Body of pancreas (tissue), 4 donors: ENCODE results near the gene FAM83F. TPM values are rescaled to one million over a fixed set of nuclear protein-coding genes. Genes with fewer than 3 reads are reported as not detected.

Source experiments
- ATAC-seq: fragments of 150-250 bp; one replicate; pipeline ENCODE4 v1.9.1; 2016
- DNase-seq, 4 donors: peaks; one replicate each; pipeline ENCODE4 v3.0.0-alpha.2; 2019
- H3K27ac ChIP-seq, 4 donors: fragments of 200-600 bp; sonication (generic); 1 replicate in 3 of 4; 2 replicates in 1 of 4; pipeline versions ENCODE4 v1.5.1 to v1.6.1; 2016 to 2019; ENCODE audit warnings: mild to moderate bottlenecking in 1 of 4, mixed read lengths in 1 of 4, moderate library complexity in 1 of 4
- H3K27me3 ChIP-seq, 2 donors: fragments of 200-600 bp; sonication (generic); one replicate each; pipeline ENCODE4 v1.6.0; 2016; ENCODE audit warnings: mild to moderate bottlenecking in 1 of 2
- H3K36me3 ChIP-seq, 2 donors: fragments of 200-600 bp; sonication (generic); replicated peaks in 1 of 2; 2 replicates each; pipeline ENCODE4 v1.5.1; 2016; ENCODE audit warnings: low read depth in 2 of 2; ENCODE audit not compliant: insufficient read depth in 1 of 2
- H3K4me1 ChIP-seq: fragments of 200-600 bp; sonication (generic); one replicate; pipeline ENCODE4 v1.6.0; 2016
- H3K4me3 ChIP-seq, 2 donors: fragments of 200-600 bp; sonication (generic); 1 replicate in 1 of 2; 2 replicates in 1 of 2; pipeline ENCODE4 v1.5.1; 2016 to 2019
- H3K9me3 ChIP-seq, 3 donors: fragments of 200-600 bp; sonication (generic); 1 replicate in 2 of 3; 2 replicates in 1 of 3; pipeline ENCODE4 v1.5.1; 2016
- POLR2A ChIP-seq, 3 donors: fragments of 450-650 bp; IDR thresholded peaks; one replicate each; pipeline ENCODE4 v1.6.1; 2016; ENCODE audit warnings: antibody characterized with exemption in 3 of 3, mild to moderate bottlenecking in 2 of 3
- WGBS, 2 donors: methylation state at CpG; one replicate each; pipeline ENCODE4 v1.1.5; 2017; 5-methylcytosine and 5-hydroxymethylcytosine counted together
- intact Hi-C: fragments of 100-400 bp; cut with DNase I; formaldehyde crosslinking; loops from one replicate; pipeline ENCODE4 v1.15.1; 2023
- total RNA-seq, 2 donors: library from RNA; depleted of rRNA; stranded (reverse); fragments of >200 nt; gene quantifications; one replicate each; pipeline ENCODE4 v1.1.0, GENCODE V29; 2016
- TF ChIP-seq, protein P1 (sequence below), 7 experiments: fragments of 450-650 bp in 4 of 7; fragments of 200-600 bp in 3 of 7; sonication (generic) in 3 of 7; IDR thresholded peaks; one replicate each; pipeline ENCODE4 v1.5.1; 2016 to 2019; ENCODE audit warnings: antibody characterized with exemption in 7 of 7

The FAM83F gene
- total RNA-seq, 2 donors from 2014 or later = 8.9 to 9.1 TPM

DNA sequence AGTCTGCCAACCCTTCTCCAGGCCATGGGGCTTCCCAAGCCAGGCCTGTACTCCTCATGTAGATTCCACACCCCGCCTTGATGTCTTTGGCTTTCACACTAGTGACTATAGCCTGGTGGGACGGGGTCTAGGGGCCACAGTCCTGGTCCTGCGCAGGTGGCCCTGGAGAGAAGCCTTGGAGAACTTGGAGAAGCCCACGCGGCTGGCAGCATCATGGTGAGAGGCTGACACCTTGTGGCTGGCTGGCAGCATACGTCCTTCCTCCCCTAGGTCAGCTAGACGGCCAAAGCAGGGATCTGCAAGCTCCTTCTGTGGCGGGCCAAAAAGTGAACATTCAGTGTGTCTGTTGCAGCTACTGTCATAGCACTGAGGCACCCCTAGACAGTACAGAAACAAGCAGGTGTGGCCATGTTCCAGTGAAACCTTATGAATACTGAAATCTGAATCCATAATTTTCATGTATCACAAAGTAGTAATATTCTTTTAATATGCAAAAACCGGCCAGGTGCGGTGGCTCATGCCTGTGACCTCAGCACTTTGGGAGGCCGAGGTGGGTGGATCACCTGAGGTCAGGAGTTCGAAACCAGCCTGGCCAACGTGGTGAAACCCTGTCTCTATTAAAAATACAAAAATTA, 42.0 kb downstream of the FAM83F start:
- ATAC-seq = peak; percentile 67
- Histone ChIP-seq H3K9me3 (no peaks in the 10 kb centered on the region), H3K36me3 (no peaks in the 10 kb centered on the region), H3K27me3 (no peaks in the 10 kb centered on the region), H3K4me3 (no peak overlapping the region), H3K27ac (no peak overlapping the region), H3K4me1 (peaks cover 15% of the 10 kb centered on the region)
- TF ChIP-seq, protein P1, sequence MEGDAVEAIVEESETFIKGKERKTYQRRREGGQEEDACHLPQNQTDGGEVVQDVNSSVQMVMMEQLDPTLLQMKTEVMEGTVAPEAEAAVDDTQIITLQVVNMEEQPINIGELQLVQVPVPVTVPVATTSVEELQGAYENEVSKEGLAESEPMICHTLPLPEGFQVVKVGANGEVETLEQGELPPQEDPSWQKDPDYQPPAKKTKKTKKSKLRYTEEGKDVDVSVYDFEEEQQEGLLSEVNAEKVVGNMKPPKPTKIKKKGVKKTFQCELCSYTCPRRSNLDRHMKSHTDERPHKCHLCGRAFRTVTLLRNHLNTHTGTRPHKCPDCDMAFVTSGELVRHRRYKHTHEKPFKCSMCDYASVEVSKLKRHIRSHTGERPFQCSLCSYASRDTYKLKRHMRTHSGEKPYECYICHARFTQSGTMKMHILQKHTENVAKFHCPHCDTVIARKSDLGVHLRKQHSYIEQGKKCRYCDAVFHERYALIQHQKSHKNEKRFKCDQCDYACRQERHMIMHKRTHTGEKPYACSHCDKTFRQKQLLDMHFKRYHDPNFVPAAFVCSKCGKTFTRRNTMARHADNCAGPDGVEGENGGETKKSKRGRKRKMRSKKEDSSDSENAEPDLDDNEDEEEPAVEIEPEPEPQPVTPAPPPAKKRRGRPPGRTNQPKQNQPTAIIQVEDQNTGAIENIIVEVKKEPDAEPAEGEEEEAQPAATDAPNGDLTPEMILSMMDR (IDR thresholded peaks at IDR 0.05) = peak; percentile 33 to 71 (median 62)
- no peak for TF ChIP-seq POLR2A (IDR thresholded peaks at IDR 0.05)
- intact Hi-C loops = no loop called here
- WGBS, 2 donors = 36 to 38% methylated on average over 12 to 13 of the region's 13 CpGs
- DNase-seq = peak; percentile 49 to 68 (median 66)

DNA sequence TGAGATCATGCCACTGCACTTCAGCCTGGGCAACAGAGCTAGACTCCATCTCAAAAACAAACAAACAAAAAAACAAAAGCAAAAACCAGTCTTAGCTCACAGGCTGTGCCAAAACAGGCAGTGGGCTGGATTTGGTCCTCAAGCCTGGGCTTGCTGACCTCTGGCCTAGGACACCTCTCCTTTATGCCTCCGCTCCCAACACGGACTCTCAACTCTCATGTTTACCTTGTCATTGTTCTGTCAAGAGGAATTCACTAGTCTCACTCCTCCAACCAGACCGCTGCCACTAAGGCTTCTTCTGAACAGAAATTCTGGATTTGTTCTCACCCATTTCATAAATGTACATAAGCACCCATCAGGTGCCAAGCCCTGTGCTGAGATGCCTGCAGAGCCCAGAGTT, 42.6 kb downstream of the FAM83F start:
- Histone ChIP-seq H3K36me3 (no peaks in the 10 kb centered on the region), H3K27ac (no peak overlapping the region), H3K4me3 (no peak overlapping the region), H3K4me1 (peaks cover 20% of the 10 kb centered on the region), H3K9me3 (no peaks in the 10 kb centered on the region), H3K27me3 (no peaks in the 10 kb centered on the region)
- TF ChIP-seq, protein P1 (IDR thresholded peaks at IDR 0.05) = no peak
- no peak for TF ChIP-seq POLR2A (IDR thresholded peaks at IDR 0.05)
- intact Hi-C loops = no loop called here
- DNase-seq = no peak
- ATAC-seq = no peak
- WGBS, 2 donors = 92 to 98% methylated on average over 3 of the region's 3 CpGs

DNA sequence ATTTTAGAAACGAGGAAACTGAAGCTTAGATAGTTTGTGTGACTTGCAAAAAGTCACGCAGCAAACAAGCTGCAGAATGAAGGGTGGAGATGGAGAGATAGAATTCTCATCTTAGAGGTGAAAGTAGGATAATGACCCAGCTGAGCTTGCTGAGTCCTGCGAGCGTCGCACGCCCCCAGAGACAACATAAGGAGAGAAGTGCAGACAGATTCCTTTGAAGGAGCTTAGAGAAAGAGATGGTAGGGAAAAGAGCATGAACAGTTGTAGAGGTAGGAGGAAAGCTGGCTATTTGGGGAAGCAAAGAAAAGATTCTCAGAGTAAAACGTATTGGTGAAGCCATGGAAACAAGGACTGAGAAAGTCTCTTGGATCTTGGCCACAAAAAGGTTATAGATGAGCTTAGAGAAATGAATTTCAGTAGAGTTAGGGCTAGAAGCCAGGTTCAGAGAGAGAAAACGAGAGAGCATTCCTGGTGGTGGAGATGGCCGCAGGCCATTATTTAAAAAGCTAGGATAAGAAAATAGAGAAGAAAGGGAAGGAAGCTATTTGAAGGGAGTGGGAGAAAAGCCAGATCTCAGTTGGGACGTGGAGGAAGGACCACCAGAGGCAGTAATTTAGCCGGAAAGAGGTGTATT, 44.8 kb downstream of the FAM83F start:
- 57% methylated on average over 11 of the region's 11 CpGs for WGBS, 2 donors
- H3K36me3 ChIP-seq = no peaks in the 10 kb centered on the region
- intact Hi-C loops = loop anchor here (10.0 kb wide), 1 partner anchor 305 kb away; the partner anchor contains the start of gene ADSL
- H3K9me3 ChIP-seq = no peaks in the 10 kb centered on the region
- DNase-seq = no peak
- no peak overlapping the region for H3K4me3 ChIP-seq
- TF ChIP-seq, protein P1 (IDR thresholded peaks at IDR 0.05) = no peak
- TF ChIP-seq POLR2A (IDR thresholded peaks at IDR 0.05) = no peak
- H3K4me1 ChIP-seq = peaks cover 32% of the 10 kb centered on the region
- no peaks in the 10 kb centered on the region for H3K27me3 ChIP-seq
- H3K27ac ChIP-seq = no peak overlapping the region
- ATAC-seq = no peak

DNA sequence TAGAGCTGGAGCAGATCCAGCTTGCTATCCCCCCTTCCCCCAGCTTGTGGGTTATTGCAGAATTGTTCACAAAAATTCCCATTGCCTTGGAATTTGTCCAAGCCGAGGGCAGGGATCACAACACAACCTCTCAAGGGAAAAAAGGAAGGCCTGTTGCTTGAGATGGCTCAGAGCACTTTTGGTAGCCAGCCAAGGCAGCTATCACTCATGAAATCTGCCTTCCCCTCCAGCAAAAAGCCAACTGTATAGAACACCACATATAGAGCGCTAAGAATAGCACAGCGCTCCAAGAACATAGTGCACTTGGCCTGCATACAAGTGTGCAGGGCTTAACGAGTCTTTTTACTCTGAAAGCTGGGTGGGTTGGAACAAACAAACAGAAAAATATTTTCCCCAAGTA, 46.2 kb downstream of the FAM83F start:
- intact Hi-C loops = loop anchor here (10.0 kb wide), 1 partner anchor 304 kb away; the partner anchor contains the start of gene ADSL
- TF ChIP-seq POLR2A (IDR thresholded peaks at IDR 0.05) = no peak
- TF ChIP-seq, protein P1 (IDR thresholded peaks at IDR 0.05) = no peak
- Histone ChIP-seq H3K4me3 (no peak overlapping the region), H3K9me3 (no peaks in the 10 kb centered on the region), H3K4me1 (peaks cover 35% of the 10 kb centered on the region), H3K27me3 (no peaks in the 10 kb centered on the region), H3K27ac (peak overlapping the region in 1 of 4 donors; percentile 38), H3K36me3 (no peaks in the 10 kb centered on the region)
- 33 to 41% methylated on average over 4 of the region's 4 CpGs for WGBS, 2 donors
- no peak for ATAC-seq
- DNase-seq = peak in 3 of 4 donors; percentile 37 to 49 (median 41)
